SK-N-MC (cell line): ENCODE results near the gene CCDC9.

Experiments
- EZH2 ChIP-seq: fragments of 200-600 bp; sonication (generic); IDR thresholded peaks from one replicate; pipeline ENCODE4 v1.6.1; 2017; ENCODE audit warnings: antibody characterized with exemption
- POLR2AphosphoS5 ChIP-seq: IDR thresholded peaks from 2 replicates; pipeline ENCODE4 v1.6.1; 2012; ENCODE audit warnings: mild to moderate bottlenecking, low read depth, low read length, borderline replicate concordance

DNA sequence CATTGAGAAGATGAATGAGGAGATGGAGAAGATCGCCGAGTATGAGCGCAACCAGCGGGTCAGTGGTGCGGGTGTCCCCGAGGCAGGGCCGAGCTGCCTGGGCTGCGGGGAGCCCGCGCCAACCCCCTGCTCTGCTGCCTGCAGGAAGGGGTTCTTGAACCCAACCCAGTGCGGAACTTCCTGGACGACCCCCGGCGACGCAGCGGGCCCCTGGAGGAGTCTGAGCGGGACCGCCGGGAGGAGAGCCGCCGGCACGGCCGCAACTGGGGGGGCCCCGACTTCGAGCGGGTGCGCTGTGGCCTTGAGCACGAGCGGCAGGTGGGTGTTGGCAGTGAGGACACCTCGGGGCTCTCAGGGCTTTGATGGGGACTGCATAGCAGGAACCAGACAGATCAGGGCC is 8.3 kb downstream of the CCDC9 start:
- TF ChIP-seq EZH2 (no peak), POLR2AphosphoS5 (no peak)
